Vagina (tissue), 2 donors: ENCODE data around the gene KCNK5. TPM values are rescaled to one million over a fixed set of nuclear protein-coding genes. Genes with fewer than 3 reads are reported as not detected.

ENCODE experiments used
- DNase-seq, 2 donors: peaks; one replicate each; pipeline ENCODE4 v3.0.0-alpha.2; 2017; ENCODE audit errors: extremely low spot score in 2 of 2
- H3K27ac ChIP-seq: fragments of 200-600 bp; sonication (generic); one replicate; pipeline ENCODE4 v1.5.1; 2019
- H3K27me3 ChIP-seq: fragments of 200-600 bp; sonication (generic); one replicate; pipeline ENCODE4 v1.5.1; 2019
- H3K36me3 ChIP-seq, 2 donors: fragments of 200-600 bp; sonication (generic); one replicate each; pipeline ENCODE4 v1.5.1; 2017 to 2019
- H3K4me1 ChIP-seq: fragments of 200-600 bp; sonication (generic); one replicate; pipeline ENCODE4 v1.5.1; 2019
- H3K4me3 ChIP-seq, 2 donors: fragments of 200-600 bp; sonication (generic); 1 replicate in 1 of 2; 2 replicates in 1 of 2; pipeline ENCODE4 v1.5.1; 2016 to 2019
- H3K9me3 ChIP-seq: fragments of 200-600 bp; sonication (generic); one replicate; pipeline ENCODE4 v1.5.1; 2019
- POLR2A ChIP-seq, 2 donors: fragments of 450-650 bp; IDR thresholded peaks; one replicate each; pipeline ENCODE4 v1.6.1; 2017; ENCODE audit warnings: antibody characterized with exemption in 2 of 2, mild to moderate bottlenecking in 2 of 2, moderate library complexity in 2 of 2
- POLR2AphosphoS5 ChIP-seq, 2 donors: sonication (generic); formaldehyde crosslinking; IDR thresholded peaks; one replicate each; pipeline ENCODE4 v1.9.0; 2017; ENCODE audit warnings: antibody characterized with exemption in 2 of 2, mild to moderate bottlenecking in 2 of 2, low read depth in 1 of 2; ENCODE audit not compliant: insufficient read depth in 1 of 2
- intact Hi-C: fragments of 100-400 bp; cut with DNase I; formaldehyde crosslinking; loops from one replicate; pipeline ENCODE4 v1.15.1; 2023
- total RNA-seq: library from RNA; depleted of rRNA; stranded (reverse); fragments of >200 nt; gene quantifications from one replicate; pipeline ENCODE4 v1.2.3, GENCODE V29; 2016
- TF ChIP-seq, protein P1 (sequence below), 3 experiments: fragments of 450-650 bp in 2 of 3; fragments of 200-600 bp in 1 of 3; sonication (generic) in 1 of 3; IDR thresholded peaks; one replicate each; pipeline ENCODE4 v1.5.1; 2017 to 2019; ENCODE audit warnings: antibody characterized with exemption in 3 of 3, mild to moderate bottlenecking in 2 of 3, moderate library complexity in 2 of 3

The KCNK5 gene
- total RNA-seq, 1 donor from 2014 or later, result 16.7 TPM

DNA sequence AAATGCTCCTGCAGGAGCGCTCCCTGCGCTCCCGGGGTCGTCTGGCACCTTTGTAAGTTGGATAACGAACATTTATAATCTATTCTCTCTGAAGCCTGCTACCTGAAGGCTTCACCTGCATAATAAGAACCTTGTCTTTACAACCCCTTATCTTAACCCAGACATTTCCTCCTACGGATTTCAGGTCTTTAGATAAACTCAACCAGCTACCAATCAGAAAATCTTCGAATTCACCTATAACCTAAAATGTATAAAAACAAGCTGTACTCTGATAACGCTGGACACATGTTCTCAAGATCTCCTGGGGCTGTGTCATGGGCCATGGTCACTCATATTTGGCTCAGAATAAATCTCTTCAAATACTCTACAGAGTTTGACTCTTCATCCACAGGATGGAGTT lies 4.1 kb upstream of the KCNK5 start:
- no peaks in the 10 kb centered on the region for H3K27me3 ChIP-seq
- no peaks in the 10 kb centered on the region for H3K9me3 ChIP-seq
- no peak for DNase-seq
- no peaks in the 10 kb centered on the region for H3K36me3 ChIP-seq
- no peak overlapping the region for H3K27ac ChIP-seq
- no peak overlapping the region for H3K4me3 ChIP-seq
- peaks cover 14% of the 10 kb centered on the region for H3K4me1 ChIP-seq
- TF ChIP-seq POLR2AphosphoS5 (IDR thresholded peaks at IDR 0.05; ENCODE audit: insufficient read depth in 1 of 2, low read depth in 1 of 2), result no peak
- TF ChIP-seq POLR2A (IDR thresholded peaks at IDR 0.05), result no peak
- TF ChIP-seq, protein P1, sequence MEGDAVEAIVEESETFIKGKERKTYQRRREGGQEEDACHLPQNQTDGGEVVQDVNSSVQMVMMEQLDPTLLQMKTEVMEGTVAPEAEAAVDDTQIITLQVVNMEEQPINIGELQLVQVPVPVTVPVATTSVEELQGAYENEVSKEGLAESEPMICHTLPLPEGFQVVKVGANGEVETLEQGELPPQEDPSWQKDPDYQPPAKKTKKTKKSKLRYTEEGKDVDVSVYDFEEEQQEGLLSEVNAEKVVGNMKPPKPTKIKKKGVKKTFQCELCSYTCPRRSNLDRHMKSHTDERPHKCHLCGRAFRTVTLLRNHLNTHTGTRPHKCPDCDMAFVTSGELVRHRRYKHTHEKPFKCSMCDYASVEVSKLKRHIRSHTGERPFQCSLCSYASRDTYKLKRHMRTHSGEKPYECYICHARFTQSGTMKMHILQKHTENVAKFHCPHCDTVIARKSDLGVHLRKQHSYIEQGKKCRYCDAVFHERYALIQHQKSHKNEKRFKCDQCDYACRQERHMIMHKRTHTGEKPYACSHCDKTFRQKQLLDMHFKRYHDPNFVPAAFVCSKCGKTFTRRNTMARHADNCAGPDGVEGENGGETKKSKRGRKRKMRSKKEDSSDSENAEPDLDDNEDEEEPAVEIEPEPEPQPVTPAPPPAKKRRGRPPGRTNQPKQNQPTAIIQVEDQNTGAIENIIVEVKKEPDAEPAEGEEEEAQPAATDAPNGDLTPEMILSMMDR (IDR thresholded peaks at IDR 0.05), result no peak
- intact Hi-C loops, result no loop called here

DNA sequence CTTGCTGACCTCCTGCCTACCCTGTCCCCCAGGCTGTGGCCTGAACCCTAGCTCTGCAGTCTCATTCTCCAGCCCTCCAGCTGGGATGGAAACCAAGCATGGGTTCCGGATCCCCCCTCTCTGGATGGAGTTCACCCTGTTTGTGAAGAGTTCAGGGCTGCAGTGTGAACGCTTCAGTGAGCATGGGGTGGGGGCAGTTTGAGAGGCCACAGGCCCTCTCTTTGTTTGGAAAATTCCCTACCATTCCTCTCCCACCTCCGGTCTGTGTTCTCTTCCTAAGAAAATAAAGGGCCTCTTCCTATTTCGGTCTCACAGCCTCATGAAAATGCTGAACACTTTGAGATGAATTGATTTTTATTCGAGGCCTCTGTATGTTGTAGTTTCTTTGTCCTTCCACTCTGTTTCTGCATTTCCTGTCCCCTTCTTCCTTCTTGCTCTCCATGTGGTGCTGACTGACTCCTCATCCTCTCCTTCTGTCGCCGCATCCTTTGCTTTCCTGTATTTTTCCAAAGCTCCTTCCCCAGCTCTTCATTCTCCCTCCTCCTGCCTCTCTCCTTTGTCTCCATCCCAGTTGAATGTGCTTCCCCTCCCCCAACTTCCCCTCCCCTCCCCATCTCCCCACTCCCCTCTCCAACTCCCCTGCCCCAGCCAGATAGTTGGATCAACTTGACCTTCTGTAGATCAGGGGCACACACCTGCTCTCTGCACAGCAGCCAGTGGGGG lies 2.4 kb upstream of the KCNK5 start:
- no peak overlapping the region for H3K27ac ChIP-seq

DNA sequence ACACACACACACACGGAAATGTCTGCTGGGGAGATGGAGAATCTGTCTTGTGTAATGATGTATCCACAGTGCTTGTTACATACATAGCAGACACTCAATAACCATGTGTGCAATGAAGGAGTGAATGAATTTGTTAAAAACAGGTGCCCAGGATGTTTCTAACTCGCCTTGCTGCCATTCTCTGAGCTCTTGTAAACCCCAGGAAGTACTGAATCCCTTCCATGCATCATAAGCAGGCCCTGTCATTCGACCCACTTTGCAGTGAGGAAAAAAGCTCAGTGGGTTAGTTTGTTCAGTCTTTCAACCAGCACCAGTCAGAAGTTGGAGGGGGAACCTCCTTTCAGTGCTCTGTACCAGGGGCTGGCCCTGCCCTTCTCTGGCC lies 1.4 kb upstream of the KCNK5 start:
- H3K9me3 ChIP-seq, result no peaks in the 10 kb centered on the region
- DNase-seq, result no peak
- no peaks in the 10 kb centered on the region for H3K27me3 ChIP-seq
- TF ChIP-seq POLR2AphosphoS5 (IDR thresholded peaks at IDR 0.05; ENCODE audit: insufficient read depth in 1 of 2, low read depth in 1 of 2) (no peak), POLR2A (IDR thresholded peaks at IDR 0.05) (no peak)
- TF ChIP-seq, protein P1 (IDR thresholded peaks at IDR 0.05), result no peak
- H3K4me1 ChIP-seq, result peaks cover 14% of the 10 kb centered on the region
- H3K4me3 ChIP-seq, result no peak overlapping the region
- intact Hi-C loops, result no loop called here
- no peaks in the 10 kb centered on the region for H3K36me3 ChIP-seq
- H3K27ac ChIP-seq, result no peak overlapping the region

More for the DNA sequence above, 2.4 kb upstream of the KCNK5 start:
- H3K27me3 ChIP-seq, result no peaks in the 10 kb centered on the region
- intact Hi-C loops, result no loop called here
- peaks cover 14% of the 10 kb centered on the region for H3K4me1 ChIP-seq
- H3K36me3 ChIP-seq, result no peaks in the 10 kb centered on the region
- DNase-seq, result no peak
- no peak for TF ChIP-seq POLR2A (IDR thresholded peaks at IDR 0.05)
- TF ChIP-seq, protein P1 (IDR thresholded peaks at IDR 0.05), result no peak
- TF ChIP-seq POLR2AphosphoS5 (IDR thresholded peaks at IDR 0.05; ENCODE audit: insufficient read depth in 1 of 2, low read depth in 1 of 2), result no peak
- H3K4me3 ChIP-seq, result no peak overlapping the region
- no peaks in the 10 kb centered on the region for H3K9me3 ChIP-seq

DNA sequence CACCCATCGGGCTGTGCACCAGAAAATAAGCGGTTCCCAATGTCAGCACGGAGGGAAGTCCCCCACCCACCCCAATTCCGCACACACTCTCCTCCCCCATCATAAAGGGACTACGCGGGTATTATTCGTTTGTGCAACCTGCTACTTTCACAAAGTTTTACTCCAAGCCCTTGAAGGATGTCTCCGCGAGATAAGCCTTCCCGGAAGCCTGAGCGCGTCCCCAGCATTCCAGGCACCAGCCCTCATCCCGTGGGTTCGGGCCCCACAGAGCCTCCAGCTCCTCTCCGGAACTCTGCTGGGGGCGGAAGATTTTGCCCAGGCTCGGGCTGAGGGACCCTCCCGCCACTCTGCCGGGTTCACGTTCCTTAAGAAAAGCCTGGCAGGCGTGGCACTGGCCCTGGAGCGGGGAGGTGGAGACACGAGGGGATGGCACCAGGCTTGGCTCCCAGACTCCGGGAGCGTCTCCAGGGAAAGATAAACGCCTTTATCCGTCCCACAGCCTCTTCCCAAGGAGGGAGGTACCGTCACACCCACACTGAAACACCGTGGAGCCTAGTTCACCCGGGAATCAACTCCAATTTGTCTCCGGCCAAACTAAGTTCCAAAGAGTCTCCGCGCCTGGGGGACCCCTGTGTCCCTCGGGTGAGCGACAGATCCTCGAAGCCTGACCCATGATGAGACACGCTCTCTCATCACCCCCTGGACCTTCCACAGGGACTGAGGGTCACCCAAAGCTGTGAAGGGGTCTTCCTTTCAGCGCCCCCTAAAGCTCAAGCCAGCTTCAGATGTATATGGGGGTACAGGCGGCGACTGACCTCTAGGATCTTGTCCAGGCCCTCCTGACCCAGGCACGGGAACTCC lies 934 bp downstream of the KCNK5 start:
- H3K4me3 ChIP-seq, result peak overlapping the region; percentile 47 to 55
- TF ChIP-seq POLR2A (IDR thresholded peaks at IDR 0.05), result no peak
- no peak for TF ChIP-seq POLR2AphosphoS5 (IDR thresholded peaks at IDR 0.05; ENCODE audit: insufficient read depth in 1 of 2, low read depth in 1 of 2)
- TF ChIP-seq, protein P1 (IDR thresholded peaks at IDR 0.05), result no peak
- H3K9me3 ChIP-seq, result no peaks in the 10 kb centered on the region
- no peaks in the 10 kb centered on the region for H3K27me3 ChIP-seq
- no peak for DNase-seq
- H3K36me3 ChIP-seq, result no peaks in the 10 kb centered on the region
- H3K4me1 ChIP-seq, result peaks cover 14% of the 10 kb centered on the region
- intact Hi-C loops, result no loop called here
- H3K27ac ChIP-seq, result peak overlapping the region; percentile 24
